Central memory CD4-positive, alpha-beta T cell (primary cell): ENCODE results near the gene GNL2.
"Not testable (repeated sequence)": the region's sequence is repeated elsewhere in the genome, so short reads cannot be mapped to it uniquely, and the experiment has no call there.

ENCODE experiments used
- DNase-seq: peaks from one replicate; pipeline ENCODE4 v3.0.0; 2022

Gene GNL2

DNA sequence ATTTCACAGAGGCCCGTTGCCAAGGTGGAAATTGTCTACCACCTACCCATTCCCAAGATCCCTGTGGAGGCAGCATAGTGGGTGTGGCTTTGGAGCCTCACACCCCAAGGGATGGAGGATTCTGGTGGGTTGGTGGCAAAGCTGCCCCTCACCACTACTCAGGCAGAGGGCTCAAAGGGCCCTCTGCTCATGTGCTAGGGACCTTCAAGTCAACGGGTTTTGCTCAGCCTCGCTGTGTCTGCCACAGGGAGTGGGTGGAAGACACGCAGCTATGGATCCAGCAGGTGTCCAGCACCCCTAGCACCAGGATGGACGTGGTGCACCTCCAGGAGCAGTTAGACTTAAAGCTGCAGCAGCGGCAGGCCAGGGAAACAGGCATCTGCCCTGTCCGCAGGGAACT is 36.7 kb downstream of the GNL2 start:
- DNase-seq, result no peak

DNA sequence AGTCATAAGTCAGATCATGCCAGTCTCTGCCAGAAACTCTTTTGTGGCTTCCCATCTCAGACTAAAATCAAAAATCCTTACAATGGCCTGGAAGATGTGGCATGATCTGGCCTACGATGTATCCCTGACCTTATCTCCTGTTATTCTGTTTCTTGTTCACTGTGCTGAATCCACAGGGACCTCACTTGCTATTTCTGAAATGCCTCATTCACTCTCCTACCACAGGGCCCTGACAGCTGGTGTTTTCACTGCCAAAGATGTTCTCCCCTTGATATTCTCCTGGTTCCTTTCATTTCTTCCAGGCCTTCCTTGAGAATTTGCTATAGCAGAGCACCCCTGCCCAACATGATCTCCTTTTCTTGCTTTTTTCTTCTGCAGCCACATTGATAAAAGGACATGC is 37.3 kb downstream of the GNL2 start:
- no peak for DNase-seq

DNA sequence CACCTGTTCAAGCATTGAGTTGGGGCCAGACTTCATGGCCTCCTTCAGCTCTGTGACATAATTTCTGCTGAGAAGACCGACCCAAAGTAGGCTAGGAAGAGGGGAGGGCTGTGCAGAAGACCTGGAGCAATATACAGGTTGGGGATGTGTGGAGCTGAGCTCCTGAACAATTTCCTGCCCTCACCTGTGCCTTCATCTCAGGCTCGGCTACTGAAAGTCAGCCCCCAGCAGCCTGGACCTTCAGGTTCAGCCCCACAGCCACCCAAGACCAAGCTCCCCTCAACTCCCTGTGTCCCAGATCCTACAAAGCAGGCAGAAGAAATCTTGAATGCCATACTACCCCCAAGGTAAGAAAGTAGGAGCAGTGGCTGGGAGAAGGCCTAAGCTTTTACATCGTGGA is 38.3 kb downstream of the GNL2 start:
- DNase-seq, result no peak

DNA sequence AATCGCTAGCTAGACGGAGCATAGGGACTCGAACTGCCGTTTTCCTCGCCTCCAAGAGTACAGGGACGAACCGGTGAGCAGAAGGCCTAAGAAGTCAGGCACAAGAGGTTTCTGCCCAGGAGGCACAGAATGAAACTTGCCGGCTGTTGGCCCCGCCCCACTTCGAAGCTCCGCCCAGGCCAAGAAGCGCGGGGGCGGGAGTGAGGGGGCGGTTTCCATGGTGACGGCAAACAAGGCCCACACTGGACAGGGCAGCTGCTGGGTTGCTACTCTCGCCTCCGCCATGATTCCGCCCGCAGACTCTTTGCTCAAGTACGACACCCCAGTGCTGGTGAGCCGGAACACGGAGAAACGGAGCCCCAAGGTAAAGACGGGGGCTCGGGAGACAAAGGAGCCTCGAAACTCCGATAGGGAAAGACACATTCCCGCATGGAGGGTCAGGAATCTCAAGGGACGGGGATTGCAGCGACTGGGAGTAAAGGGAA is 39.0 kb downstream of the GNL2 start, which contains the start of gene DNALI1:
Gene DNALI1, plus strand, starts transcription at position 229 of the 485 bp plus-strand sequence. Its CDS starts 55 bp downstream, at position 284.
- DNase-seq, result no peak

DNA sequence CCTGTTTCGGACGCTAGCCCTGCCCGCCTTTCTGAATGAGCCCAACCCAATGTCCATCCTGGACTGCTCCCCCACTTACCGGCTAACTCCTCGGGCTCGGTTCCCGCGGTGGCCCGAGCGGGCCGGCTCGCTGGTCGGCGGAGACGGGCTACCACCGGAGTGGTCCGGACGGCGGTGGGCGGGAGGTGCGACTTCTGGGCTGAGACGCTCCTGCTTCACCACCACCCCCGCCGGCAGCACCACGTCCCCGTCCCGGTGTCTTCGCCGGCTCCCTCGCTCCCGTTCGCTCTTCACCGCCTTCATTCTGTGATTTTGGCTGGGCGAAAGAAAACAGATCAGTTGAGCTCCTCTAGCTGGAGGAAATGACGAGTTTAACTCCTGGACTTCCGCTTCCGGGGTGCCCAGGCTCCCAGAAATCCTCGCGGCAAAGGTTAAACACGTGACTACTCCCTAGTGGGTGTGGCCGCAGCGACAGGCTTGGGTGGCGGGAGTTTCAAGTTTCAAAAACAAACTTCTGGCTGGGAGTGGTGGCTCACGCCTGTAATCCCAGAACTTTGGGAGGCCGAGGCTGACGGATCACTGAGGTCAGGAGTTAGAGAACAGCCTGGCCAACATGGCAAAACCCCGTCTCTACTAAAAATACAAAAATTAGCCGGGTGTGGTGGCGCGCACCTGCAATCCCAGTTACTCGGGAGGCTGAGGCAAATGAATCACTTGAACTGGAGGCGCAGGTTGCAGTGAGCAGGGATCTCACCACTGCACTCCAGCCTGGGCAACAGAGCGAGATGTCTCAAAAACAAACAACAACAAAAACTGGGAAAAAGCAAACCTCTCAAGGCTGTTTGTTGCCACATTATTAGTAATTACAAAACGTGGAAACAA is 41.6 kb downstream of the GNL2 start, which contains the start of gene SNIP1:
Gene SNIP1, minus strand, starts transcription at position 367 of the 882 bp plus-strand sequence. Its CDS starts 64 bp downstream, at position 303.
- DNase-seq, result peak; percentile 91

DNA sequence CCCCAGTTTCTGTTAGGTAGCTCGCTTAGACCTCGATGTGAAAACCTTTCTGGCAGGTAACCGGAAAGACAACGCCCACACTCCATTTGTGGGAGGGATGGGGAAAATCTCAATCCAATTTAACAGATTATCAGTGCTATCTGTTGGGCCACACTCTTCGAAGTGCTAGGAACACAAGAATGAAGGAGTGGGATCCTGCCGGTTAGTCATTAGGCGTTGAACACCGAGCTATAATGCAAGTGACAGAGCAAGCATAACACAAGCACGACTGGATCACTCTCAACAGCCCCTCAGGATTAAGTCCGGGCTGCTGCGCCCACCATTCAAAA is 42.2 kb downstream of the GNL2 start:
- DNase-seq, result no peak

DNA sequence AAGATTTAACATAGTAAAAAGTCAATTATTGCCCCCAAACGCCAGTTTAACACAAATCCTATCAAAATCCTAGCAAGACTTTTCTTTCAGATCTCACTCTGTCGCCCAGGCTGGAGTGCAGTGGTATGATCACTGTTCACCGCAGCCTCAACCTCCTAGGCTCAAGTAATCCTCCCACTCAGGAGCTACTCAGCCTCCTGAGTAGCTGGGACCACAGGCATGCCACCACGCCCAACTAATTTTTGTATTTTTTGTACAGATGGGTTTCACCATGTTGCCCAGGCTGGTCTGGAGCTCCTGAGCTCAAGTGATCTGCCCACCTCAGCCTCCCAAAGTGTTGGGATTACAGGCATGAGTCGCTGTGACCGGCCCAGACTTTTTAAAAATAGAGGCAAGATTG is 46.4 kb downstream of the GNL2 start:
- no peak for DNase-seq

DNA sequence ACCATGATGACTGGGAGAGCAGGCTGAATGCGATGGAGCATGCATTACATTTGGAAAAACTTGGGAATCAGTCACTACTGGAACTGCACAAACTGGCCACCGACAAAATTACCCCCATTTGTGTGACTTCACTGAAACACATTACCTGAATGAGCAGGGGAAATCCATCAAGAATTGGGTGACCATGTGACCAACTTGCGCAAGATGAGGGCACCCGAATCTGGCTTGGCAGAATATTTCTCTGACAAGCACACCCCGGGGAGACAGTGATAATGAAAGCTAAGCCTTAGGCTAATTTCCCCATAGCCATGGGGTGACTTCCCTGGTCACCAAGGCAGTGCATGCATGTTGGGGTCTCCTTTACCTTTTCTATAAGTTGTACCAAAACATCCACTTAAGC is 50.7 kb downstream of the GNL2 start:
- DNase-seq, result no peak

DNA sequence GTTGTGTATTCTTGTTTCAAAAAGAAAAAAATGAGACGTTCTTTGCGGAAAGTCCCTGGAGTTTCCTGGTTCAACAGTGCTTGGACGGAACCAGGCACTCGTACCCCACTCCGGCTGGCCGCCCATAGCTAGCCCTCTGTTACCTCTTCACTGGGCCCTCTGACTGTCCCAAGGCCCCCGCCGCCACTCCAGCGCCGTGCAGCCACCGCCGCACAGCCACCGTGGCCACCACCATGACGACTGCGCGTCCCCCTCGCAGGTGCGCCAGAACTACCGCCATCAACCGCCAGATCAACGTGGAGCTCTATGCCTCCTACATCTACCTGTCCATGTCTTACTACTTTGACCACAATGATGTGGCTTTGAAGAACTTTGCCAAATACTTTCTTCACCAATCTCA is 51.2 kb downstream of the GNL2 start:
- no peak for DNase-seq

DNA sequence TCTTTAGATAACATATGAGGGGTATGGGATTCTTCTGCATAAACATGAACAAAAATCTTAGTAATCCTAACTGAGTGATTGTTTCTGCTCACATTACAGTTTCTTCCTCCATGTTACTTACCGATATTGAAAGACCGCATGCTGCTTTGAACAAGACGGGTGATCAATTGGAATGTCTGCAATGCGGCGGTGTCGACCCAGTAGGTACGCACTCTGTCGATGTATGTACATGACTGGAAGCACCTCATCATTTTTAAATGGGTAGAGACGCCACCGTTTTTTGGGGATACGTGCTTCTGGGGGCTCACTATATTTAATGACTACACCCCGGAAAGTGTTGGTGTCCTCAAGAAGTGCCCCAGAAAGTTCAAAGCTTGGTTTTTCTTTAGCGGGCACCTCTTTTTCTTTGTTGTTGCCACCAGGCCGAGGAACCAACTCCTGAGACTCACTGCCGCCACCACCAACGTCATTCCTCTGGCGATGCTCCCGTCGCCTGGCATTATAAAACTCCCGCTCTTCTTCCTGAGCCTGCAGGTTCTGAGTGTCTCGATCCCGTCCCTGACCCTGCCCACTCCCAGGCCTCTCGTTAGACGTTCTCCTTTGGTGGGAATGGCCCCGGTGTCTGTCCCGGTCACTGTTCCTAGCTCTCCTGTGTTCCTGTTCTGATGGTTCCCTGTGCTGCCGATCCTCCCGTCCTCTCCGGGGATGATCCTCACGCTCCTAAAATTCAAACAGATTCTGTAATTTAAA is 55.5 kb downstream of the GNL2 start:
- no peak for DNase-seq

DNA sequence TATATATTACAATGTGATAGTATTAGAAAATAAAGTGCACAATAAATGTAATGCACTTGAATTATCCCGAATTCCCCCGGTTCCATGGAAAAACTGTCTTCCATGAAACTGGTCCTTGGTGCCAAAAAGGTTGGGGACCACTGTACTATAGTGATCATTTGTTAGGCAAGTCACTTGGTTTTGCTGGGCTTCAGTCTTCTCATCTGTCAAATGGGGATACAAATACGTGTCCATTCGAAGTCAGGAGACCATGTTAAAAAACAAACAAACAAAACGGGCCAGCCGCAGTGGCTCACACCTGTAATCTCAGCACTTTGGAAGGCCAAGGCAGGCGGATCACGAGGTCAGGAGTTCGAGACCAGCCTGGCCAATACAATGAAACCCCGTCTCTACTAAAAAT is 56.6 kb downstream of the GNL2 start:
- not testable (repeated sequence) for DNase-seq

DNA sequence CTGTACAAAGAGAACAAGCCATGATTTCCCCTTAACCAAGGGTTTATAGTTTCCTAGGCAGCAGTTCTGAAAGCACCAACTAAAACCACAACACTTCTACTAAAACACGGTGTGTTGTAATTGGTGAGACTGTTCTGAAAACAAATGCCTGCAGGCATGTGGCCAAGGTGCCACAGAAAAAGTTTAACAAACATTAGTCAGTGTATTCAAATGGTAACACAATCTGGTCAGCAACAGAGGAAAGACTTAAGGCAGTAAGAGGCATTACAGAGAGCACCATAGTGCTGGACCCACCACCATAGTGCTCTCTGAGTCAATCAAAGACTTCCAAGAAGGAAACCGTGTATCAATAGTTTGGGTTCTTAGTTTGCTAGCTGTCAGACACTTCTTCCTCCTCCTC is 58.4 kb downstream of the GNL2 start:
- DNase-seq, result no peak

DNA sequence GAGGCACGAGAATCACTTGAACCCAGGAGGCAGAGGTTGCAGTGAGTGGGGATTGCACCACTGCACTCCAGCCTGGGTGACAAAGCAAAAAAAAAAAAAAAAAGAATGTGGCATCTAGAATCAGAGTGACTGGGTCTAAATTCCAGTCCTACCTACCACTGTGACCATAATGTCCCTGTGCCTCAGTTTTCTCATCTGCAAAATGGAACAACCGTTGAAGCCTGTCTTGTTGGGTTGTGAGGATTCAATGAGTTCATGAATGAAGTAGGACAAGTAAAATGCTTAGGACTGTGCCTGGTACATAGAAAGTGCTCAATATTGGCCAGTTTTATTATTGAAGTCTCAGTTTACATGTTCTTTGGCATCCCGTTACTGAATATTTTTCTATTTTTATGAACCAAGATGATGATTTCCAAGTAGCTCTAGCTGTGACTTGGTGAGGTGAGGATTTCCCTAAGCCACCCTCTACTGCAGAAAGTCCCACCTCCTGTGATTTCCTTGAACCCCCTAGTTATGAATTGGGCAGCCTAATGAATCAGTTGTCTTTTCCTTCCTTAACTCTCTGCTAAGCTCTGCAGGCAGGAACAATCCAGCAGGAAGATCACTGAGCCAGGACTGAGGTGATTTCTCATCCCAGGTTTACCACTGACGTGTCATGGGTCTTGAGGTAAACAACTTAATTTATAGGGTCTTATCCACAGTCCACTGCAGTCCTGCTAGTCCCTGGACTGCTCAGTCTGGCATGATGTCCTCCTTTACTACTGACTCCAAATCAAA is 62.2 kb downstream of the GNL2 start:
- DNase-seq, result no peak

DNA sequence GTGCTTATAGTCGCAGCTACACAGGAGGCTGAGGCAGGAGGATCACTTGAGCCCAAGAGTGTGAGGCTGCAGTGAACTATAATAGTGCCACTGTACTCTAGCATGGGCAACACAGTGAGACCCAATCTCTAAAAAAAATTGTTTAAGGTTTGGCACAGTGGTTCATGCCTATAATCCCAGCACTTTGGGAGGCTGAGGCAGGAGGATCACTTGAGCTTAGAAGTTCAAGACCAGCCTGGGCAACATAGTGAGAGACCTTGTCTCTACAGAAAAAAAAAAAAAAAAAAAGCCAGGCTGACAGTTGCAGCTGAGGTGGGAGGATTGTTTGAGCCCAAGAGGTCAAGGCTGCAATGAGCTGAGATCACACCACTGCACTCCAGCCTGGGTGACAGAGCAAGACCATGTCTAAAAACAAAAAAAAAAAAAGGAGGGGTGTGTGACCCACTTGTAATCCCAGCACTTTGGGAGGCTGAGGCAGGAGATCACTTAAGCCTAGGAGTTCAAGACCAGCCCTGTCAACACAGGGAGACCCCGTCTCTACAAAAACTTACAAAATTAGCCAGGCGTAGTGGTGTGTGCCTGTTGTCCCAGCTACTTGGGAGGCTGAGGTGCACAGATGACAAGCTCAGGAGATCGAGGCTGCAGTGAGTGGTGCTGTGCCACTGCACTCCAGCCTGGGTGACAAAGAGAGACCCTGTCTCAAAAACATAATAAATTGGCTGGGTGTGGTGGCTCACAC is 63.1 kb downstream of the GNL2 start:
- not testable (repeated sequence) for DNase-seq

DNA sequence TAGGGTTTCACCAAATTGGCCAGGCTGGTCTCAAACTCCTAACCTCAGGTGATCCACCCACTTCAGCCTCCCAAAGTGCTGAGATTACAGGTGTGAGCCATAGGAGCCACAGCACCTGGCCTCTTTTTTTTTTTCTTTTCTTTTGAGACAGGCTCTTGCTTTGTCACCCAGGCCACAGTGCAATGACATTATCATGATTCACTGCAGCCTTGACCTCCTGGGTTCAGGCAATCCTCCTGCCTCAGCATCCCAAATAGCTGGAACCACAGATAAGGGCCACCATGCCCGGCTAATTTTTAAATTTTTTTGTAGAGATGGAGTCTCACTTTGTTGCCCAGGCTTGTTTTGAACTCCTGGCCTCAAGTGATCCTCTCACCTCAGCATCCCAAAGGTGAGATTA is 65.8 kb downstream of the GNL2 start:
- DNase-seq, result not testable (repeated sequence)

DNA sequence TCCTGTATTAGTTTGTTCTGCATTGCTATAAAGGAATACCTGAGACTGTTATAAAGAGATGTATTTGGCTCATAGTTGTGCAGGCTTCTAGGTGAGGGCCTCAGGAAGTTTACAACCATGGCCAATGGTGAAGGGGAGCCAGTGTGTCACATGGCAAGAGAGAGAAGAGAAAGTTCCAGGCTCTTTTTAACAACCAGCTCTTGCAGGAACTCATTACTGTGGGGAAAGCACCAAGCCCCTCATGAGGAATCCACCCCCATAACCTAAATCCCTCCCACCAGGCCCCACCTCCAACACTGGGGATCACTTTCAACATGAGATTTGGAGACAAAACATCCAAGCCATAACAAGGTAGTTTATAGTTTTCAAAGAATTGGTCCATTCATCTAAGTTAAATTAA is 76.1 kb downstream of the GNL2 start:
- no peak for DNase-seq

DNA sequence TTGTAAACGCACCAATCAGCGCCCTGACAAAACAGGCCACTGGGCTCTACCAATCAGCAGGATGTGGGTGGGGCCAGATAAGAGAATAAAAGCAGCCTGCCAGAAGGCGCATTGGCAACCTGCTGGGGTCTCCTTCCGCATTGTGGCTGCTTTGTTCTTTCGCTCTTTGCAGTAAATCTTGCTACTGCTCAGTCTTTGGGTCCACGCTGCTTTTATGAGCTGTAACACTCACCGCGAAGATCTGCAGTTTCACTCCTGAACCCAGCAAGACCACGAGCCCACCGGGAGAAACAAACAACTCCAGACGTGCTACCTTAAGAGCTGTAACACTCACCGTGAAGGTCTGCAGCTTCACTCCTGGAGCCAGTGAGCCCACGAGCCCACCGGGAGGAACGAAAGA is 76.8 kb downstream of the GNL2 start:
- DNase-seq, result peak; percentile 36

DNA sequence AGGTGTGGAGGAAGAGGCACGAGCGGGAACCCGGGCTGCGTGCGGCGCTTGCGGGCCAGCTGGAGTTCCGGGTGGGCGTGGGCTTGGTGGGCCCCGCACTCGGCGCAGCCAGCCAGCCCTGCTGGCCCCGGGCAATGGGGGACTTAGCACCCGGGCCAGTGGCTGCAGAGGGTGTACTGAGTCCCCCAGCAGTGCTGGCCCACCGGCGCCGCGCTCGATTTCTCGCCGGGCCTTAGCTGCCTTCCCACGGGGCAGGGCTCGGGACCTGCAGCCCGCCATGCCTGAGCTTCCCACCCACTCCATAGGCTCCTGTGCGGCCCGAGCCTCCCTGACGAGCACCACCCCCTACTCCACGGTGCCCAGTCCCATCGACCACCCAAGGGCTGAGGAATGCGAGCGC is 77.5 kb downstream of the GNL2 start:
- DNase-seq, result not testable (repeated sequence)

DNA sequence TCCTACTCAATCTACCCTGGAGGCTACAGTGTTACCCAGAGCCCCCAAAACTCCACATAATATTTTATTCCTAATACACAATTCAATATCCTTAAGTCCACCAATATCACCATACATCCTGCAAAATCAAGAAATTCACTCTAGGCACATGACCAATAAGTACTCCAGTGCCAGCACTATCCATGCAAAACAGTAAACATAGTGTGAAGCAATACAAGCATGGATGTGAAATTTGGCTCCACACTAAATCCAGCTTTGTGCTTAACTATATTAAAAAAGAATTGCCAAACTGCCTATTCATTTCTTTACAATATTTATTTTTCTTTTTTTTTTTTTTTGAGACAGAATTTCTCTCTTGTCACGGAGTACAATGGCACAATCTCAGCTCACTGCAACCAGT is 78.2 kb downstream of the GNL2 start:
- DNase-seq, result no peak
